ENCODE measurements around the gene XDH. TPM values are rescaled to one million over a fixed set of nuclear protein-coding genes. Genes with fewer than 3 reads are reported as not detected.
A peak's percentile ranks its signal among the peaks of the same experiment; 100 is the strongest.

The XDH gene
- total RNA-seq, result 1 to 10 TPM in 1 of 2 experiments, under 1 TPM in 1; 0.63 to 1.6 TPM

DNA sequence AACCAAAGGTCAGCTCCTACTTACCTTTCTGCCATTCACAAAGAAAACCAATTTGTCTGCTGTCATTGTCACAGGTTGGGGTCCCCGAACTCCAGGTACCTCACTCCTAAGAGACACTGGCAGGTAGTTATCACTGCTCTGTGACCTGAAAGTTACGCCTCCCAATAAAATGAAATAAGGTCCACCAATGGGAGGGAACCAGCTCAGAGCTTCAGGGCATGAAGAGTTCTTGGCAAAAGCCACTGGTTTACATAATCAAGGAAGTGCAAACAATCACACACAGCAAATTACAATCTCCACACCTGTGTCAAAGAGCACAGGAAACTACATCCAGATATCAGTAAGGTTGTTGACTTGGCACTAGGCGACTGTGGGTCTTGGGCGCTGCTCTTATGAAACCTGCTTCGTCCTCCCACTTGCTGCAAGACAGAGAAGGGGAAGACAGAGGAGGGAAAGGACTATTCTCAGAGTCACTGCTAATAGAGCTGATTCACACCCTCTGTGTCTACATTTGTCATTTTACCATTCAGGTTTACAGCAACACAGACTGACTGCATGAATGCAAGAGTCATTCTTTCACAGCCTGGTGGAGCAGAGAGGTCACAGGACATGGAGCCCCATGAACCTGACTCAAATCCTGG lies at the start of gene XDH:
TSS of gene XDH (minus strand) at position 142 of the 641 bp plus-strand sequence. CDS start at position 66, 76 bp downstream.
- peaks cover 6% of the 10 kb centered on the region for H3K36me3 Mint-ChIP-seq (ENCODE audit: low read depth)
- peaks cover 7% of the 10 kb centered on the region for H3K27me3 Mint-ChIP-seq
- H3K9me3 Mint-ChIP-seq, result peaks cover 12% of the 10 kb centered on the region
- peaks cover 28% of the 10 kb centered on the region for H3K4me1 Mint-ChIP-seq
- ChIA-PET POLR2A (no interaction called here), CTCF (no interaction called here)
- no peak within 1 kb of the TSS for H3K27ac Mint-ChIP-seq
- H3K4me3 Mint-ChIP-seq, result no peak within 1 kb of the TSS
- DNase-seq, result no peak

DNA sequence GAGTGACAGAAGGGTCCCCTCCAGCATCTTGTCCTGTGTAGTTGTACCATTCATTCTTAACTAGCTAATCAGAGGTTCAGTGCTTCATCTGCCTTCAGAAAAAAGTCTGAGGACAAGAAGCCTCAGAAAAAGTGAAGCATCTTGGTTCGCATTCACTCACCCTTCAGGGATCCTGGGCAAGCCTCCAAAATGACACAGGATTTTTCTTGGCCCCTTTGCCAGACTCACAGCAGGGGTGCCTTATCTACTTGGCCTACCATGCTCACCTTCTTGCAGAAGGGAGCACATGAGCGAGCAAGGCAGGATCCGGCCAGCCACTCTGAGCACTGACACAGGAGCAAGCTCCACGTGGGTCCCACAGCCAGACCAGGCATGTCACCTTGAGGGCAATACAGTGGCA lies 43.1 kb upstream of the XDH start:
- Mint-ChIP-seq H3K27ac (no peak overlapping the region), H3K4me3 (no peak overlapping the region), H3K36me3 (ENCODE audit: low read depth) (peaks cover 4% of the 10 kb centered on the region), H3K27me3 (peaks cover 20% of the 10 kb centered on the region), H3K4me1 (no peaks in the 10 kb centered on the region), H3K9me3 (peaks cover 6% of the 10 kb centered on the region)
- CTCF ChIA-PET, result no interaction called here
- POLR2A ChIA-PET, result no interaction called here
- DNase-seq, result no peak

DNA sequence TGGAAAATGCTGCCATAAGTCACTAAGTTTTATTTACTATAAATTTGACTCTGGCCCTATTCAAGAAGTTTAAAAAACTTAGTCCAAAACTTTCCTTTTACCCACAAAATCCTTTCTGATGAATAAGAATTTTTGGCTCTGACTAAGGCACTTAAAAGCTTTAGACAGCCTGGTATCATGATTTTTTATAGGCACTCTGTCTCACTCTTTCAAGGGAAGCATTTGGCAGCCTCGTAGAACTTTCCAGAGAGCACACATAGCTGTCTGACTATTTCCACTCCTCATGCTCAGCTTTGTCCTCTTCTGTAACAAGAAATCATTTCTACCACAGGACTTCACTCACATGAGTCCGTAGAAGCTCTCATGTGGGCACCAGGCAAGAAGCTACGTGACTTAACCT lies 32.3 kb upstream of the XDH start:
- peaks cover 9% of the 10 kb centered on the region for H3K27me3 Mint-ChIP-seq
- no peak overlapping the region for H3K4me3 Mint-ChIP-seq
- ChIA-PET POLR2A (no interaction called here), CTCF (no interaction called here)
- peaks cover 3% of the 10 kb centered on the region for H3K9me3 Mint-ChIP-seq
- H3K36me3 Mint-ChIP-seq (ENCODE audit: low read depth), result no peaks in the 10 kb centered on the region
- DNase-seq, result no peak
- no peak overlapping the region for H3K27ac Mint-ChIP-seq
- H3K4me1 Mint-ChIP-seq, result no peaks in the 10 kb centered on the region

GRCh38 chr2:31442376-31442775 lies 27.8 kb upstream of the XDH start:
- H3K4me3 Mint-ChIP-seq, result no peak overlapping the region
- H3K9me3 Mint-ChIP-seq, result no peaks in the 10 kb centered on the region
- no peak for DNase-seq
- no peaks in the 10 kb centered on the region for H3K36me3 Mint-ChIP-seq (ENCODE audit: low read depth)
- peaks cover 15% of the 10 kb centered on the region for H3K27me3 Mint-ChIP-seq
- H3K4me1 Mint-ChIP-seq, result no peaks in the 10 kb centered on the region
- no peak overlapping the region for H3K27ac Mint-ChIP-seq
- ChIA-PET POLR2A (no interaction called here), CTCF (no interaction called here)

DNA sequence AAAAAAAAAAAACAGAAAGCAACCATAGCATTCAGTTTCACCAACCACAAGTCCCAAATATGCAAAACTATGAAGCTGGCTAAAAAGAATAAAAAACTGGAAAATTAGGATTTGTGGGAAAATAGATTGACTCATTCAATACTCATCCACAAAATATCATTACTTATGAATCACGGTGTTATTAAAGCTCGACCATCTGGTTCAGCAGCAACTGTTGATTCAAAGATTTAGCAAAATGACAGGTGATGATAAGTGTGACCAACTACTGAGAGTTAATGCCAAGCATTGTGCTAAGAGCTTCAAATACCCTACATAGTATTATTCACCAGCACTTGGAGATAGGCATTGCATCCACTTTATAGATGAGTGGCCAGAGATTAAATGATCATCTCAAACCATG lies 26.2 kb upstream of the XDH start:
- Mint-ChIP-seq H3K27ac (no peak overlapping the region), H3K36me3 (ENCODE audit: low read depth) (no peaks in the 10 kb centered on the region), H3K4me1 (no peaks in the 10 kb centered on the region), H3K27me3 (peaks cover 15% of the 10 kb centered on the region), H3K9me3 (no peaks in the 10 kb centered on the region), H3K4me3 (no peak overlapping the region)
- POLR2A ChIA-PET, result no interaction called here
- no peak for DNase-seq
- CTCF ChIA-PET, result no interaction called here

DNA sequence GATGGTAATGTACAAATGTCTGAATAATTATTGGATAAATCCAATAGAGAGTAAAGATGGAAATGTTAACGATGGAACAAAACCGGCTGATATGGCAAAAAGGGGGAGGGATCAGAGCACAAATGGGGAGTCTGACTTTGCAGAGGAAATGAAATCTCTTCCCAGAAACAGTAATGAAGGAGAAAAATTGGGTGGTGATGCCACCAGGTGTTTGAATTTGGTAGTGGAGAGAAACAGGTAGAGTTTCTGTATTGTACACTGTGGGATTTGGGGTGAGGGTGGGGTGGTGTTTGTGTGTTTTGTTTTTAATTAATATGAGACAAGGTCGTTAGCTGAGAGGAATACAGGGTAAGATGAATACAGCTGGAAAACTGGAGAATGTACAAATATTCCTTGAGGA lies 20.4 kb upstream of the XDH start:
- ChIA-PET CTCF (interaction anchor here (0.8 to 0.9 kb wide), 2 partner anchors 82 to 104 kb away, joined by 3 to 5 read pairs; no protein-coding TSS in a partner anchor), POLR2A (no interaction called here)
- DNase-seq, result no peak
- H3K36me3 Mint-ChIP-seq (ENCODE audit: low read depth), result no peaks in the 10 kb centered on the region
- H3K27me3 Mint-ChIP-seq, result no peaks in the 10 kb centered on the region
- H3K4me1 Mint-ChIP-seq, result peaks cover 8% of the 10 kb centered on the region
- no peak overlapping the region for H3K4me3 Mint-ChIP-seq
- H3K9me3 Mint-ChIP-seq, result no peaks in the 10 kb centered on the region
- H3K27ac Mint-ChIP-seq, result no peak overlapping the region

GRCh38 chr2:31433541-31433940 lies 19.0 kb upstream of the XDH start:
- Mint-ChIP-seq H3K27me3 (peaks cover 4% of the 10 kb centered on the region), H3K9me3 (no peaks in the 10 kb centered on the region), H3K27ac (no peak overlapping the region), H3K4me1 (peaks cover 18% of the 10 kb centered on the region), H3K36me3 (ENCODE audit: low read depth) (no peaks in the 10 kb centered on the region), H3K4me3 (no peak overlapping the region)
- POLR2A ChIA-PET, result no interaction called here
- no peak for DNase-seq
- CTCF ChIA-PET, result no interaction called here

DNA sequence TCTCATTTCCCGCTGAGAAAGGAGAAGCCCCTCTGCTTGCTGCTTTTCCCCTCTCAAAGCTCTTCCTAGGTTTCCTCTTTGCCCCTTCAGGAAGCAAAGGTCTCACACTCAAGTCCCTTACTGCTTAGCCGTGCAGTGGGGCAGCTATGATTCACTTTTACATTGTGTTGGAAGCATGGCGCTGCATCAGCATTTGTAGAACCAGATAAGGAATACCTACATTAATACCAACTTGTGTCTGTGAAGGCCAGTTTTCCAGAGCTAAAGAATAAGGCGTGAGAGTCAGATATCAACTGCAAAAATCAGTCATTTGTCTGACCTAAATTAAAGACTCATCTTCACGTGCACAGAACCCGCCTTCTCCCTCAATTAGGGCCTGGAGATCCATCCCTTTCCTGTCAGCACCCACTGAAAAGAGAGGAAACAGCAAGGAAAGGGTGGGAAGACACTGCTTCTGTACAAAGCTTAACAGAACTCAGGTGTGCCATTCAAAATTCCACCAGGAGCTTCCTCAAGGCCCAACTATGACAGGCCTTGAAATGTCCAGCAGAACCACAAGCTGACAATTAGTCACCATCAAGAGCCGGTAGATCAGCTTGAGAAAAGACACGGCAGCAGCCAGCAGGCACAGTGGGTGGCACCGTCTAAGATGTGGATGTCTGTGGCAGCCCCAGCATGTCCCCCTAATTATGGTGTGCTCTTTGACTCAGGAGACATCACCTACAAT lies 16.1 kb upstream of the XDH start:
- no peak overlapping the region for H3K4me3 Mint-ChIP-seq
- ChIA-PET CTCF (no interaction called here), POLR2A (interaction anchor here (0.5 kb wide), 1 partner anchor 196 kb away, joined by 4 read pairs; no protein-coding TSS in a partner anchor)
- no peak overlapping the region for H3K27ac Mint-ChIP-seq
- H3K36me3 Mint-ChIP-seq (ENCODE audit: low read depth), result no peaks in the 10 kb centered on the region
- peaks cover 20% of the 10 kb centered on the region for H3K4me1 Mint-ChIP-seq
- DNase-seq, result no peak
- no peaks in the 10 kb centered on the region for H3K9me3 Mint-ChIP-seq
- H3K27me3 Mint-ChIP-seq, result peaks cover 7% of the 10 kb centered on the region

- peak; percentile 49 for DNase-seq
- Mint-ChIP-seq H3K9me3 (no peaks in the 10 kb centered on the region), H3K4me1 (peaks cover 20% of the 10 kb centered on the region), H3K27me3 (peaks cover 7% of the 10 kb centered on the region), H3K36me3 (ENCODE audit: low read depth) (no peaks in the 10 kb centered on the region), H3K27ac (no peak overlapping the region), H3K4me3 (no peak overlapping the region)
- POLR2A ChIA-PET, result interaction anchor here (0.5 kb wide), 1 partner anchor 195 kb away, joined by 4 read pairs; no protein-coding TSS in a partner anchor
- CTCF ChIA-PET, result no interaction called here
These were observed 15.4 kb upstream of the XDH start for GRCh38 chr2:31429759-31430438.

DNA sequence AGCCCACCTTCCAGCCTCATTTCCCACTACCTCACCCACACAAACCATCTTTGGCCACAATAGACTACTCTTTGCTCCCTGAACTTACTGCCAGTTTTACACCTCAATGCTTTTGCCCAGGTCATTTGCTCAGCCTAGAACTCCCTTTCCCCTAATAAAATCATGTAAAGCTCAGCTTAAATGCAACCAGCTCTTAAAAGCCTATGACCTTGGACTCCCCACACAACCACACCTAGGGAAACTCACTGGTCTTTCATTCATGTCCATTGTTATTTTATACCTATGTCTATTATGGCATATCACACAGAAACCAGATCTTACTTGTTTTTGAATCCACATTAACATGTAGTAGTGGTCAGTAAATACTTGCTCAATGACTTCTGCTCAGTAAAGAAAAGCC lies 14.5 kb upstream of the XDH start:
- CTCF ChIA-PET, result no interaction called here
- Mint-ChIP-seq H3K4me3 (no peak overlapping the region), H3K4me1 (peaks cover 20% of the 10 kb centered on the region)

DNA sequence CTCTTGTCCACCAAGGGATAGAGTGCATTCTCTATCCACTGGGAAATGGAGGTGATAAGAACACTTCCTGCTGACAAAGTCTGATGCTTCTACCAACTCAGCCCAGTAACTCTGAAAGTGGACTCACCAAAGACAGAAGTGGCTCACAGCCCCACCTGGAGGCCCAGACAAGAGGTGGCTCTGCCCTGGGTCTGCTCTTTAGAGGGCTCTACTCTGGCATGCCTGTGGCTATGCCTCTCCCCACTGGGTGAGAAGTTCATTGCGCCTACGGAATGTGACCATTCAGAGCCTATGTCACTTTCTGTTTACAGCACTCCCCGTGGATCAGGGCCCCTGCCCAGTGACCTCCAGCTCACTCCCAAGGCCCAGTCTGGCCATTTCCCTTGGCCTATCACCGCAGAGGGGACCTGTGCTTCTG lies 13.5 kb upstream of the XDH start:
- no peak for DNase-seq
- Mint-ChIP-seq H3K36me3 (ENCODE audit: low read depth) (no peaks in the 10 kb centered on the region), H3K4me3 (no peak overlapping the region), H3K9me3 (no peaks in the 10 kb centered on the region), H3K4me1 (peaks cover 20% of the 10 kb centered on the region), H3K27ac (no peak overlapping the region), H3K27me3 (peaks cover 9% of the 10 kb centered on the region)
- ChIA-PET CTCF (interaction anchor here (1.6 kb wide), 1 partner anchor 73 kb away, joined by 3 read pairs; no protein-coding TSS in a partner anchor), POLR2A (no interaction called here)

More for the DNA sequence above, 14.5 kb upstream of the XDH start:
- H3K27ac Mint-ChIP-seq, result no peak overlapping the region
- no peaks in the 10 kb centered on the region for H3K9me3 Mint-ChIP-seq
- POLR2A ChIA-PET, result no interaction called here
- peaks cover 7% of the 10 kb centered on the region for H3K27me3 Mint-ChIP-seq
- no peaks in the 10 kb centered on the region for H3K36me3 Mint-ChIP-seq (ENCODE audit: low read depth)
- DNase-seq, result no peak

DNA sequence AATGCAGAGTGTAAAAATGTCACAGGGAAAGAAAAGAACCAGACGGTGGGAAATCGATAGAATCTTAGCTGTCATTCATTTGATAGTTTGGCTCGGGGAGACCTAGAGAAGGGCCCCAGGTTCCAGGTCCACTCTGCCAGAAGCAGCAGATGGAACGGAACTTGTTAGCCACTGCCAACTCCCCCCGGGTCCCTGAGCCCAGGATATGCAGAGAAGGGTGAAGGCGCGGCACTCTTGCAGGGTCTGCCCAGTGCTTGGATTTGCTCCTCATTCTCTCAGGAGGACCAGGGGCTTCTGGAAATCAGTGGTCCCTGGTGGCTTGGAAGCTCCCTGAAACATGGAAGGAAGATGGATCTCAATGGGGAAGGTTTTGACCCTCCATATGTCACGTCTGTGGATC lies 11.6 kb upstream of the XDH start:
- POLR2A ChIA-PET, result no interaction called here
- CTCF ChIA-PET, result no interaction called here
- no peaks in the 10 kb centered on the region for H3K9me3 Mint-ChIP-seq
- peaks cover 9% of the 10 kb centered on the region for H3K27me3 Mint-ChIP-seq
- H3K4me3 Mint-ChIP-seq, result no peak overlapping the region
- DNase-seq, result no peak
- no peaks in the 10 kb centered on the region for H3K36me3 Mint-ChIP-seq (ENCODE audit: low read depth)
- no peak overlapping the region for H3K27ac Mint-ChIP-seq
- H3K4me1 Mint-ChIP-seq, result peaks cover 20% of the 10 kb centered on the region

DNA sequence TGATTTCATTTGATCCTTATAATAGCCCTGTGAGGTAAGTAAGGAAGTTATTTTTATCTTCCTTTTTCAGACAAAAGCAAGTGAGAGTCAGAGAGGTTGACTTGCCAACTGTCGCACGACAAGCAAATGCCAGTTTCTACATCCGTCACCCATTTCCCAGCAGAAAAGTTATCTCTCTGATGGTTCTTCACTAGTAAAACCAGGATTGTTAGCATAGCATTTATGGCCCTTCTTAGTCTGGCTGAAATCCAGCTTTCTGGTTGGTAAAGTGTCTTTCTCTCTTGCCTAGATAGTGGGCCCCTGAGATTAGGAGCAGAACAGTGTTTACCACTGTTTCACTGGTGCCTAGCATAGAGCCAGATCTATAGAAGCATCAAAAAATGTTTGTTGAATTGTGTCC lies 7.1 kb upstream of the XDH start:
- POLR2A ChIA-PET, result no interaction called here
- no peak for DNase-seq
- CTCF ChIA-PET, result no interaction called here
- peaks cover 7% of the 10 kb centered on the region for H3K36me3 Mint-ChIP-seq (ENCODE audit: low read depth)
- H3K4me1 Mint-ChIP-seq, result peaks cover 3% of the 10 kb centered on the region
- H3K27me3 Mint-ChIP-seq, result peaks cover 2% of the 10 kb centered on the region
- no peak overlapping the region for H3K27ac Mint-ChIP-seq
- peaks cover 13% of the 10 kb centered on the region for H3K9me3 Mint-ChIP-seq
- no peak overlapping the region for H3K4me3 Mint-ChIP-seq
